ENCODE measurements around the gene COPS7B.

Gene COPS7B

GRCh38 chr2:231820786-231821303 is 34.6 kb downstream of the COPS7B start:
- no peak for TF ChIP-seq CTCF (IDR thresholded peaks at IDR 0.05; ENCODE audit: insufficient read depth, low read length, missing control alignments)
- CTCF ChIA-PET, result interaction anchor here (0.8 to 1.2 kb wide), 3 partner anchors 14 to 106 kb away, joined by 3 to 5 read pairs (median 3); no protein-coding TSS in a partner anchor
- no peak for DNase-seq (ENCODE audit: low read depth, low spot score)
- no peak overlapping the region for H3K4me3 ChIP-seq (ENCODE audit: low read depth, low read length)
- POLR2A ChIA-PET, result interaction anchor here (0.6 kb wide), 1 partner anchor 14 kb away, joined by 3 read pairs; no protein-coding TSS in a partner anchor

- DNase-seq (ENCODE audit: low read depth, low spot score), result no peak
- CTCF ChIA-PET, result no interaction called here
- POLR2A ChIA-PET, result no interaction called here
- H3K4me3 ChIP-seq (ENCODE audit: low read depth, low read length), result no peak overlapping the region
- no peak for TF ChIP-seq CTCF (IDR thresholded peaks at IDR 0.05; ENCODE audit: insufficient read depth, low read length, missing control alignments)
Measured at GRCh38 chr2:231821908-231822307, 35.7 kb downstream of the COPS7B start.

GRCh38 chr2:231853105-231853504 is 66.9 kb downstream of the COPS7B start:
- CTCF ChIA-PET, result interaction anchor here (0.6 to 4.2 kb wide), 22 partner anchors 8 to 680 kb away, joined by 3 to 18 read pairs (median 4); partner anchors contain the start of gene PRSS56
- no peak for DNase-seq (ENCODE audit: low read depth, low spot score)
- POLR2A ChIA-PET, result no interaction called here

GRCh38 chr2:231854616-231855125 is 68.4 kb downstream of the COPS7B start:
- no peak for DNase-seq (ENCODE audit: low read depth, low spot score)
- ChIA-PET CTCF (interaction anchor here (3.0 to 3.4 kb wide), 2 partner anchors 10 to 666 kb away, joined by 11 to 17 read pairs; partner anchors contain the start of gene PRSS56), POLR2A (no interaction called here)
- no peak for TF ChIP-seq CTCF (IDR thresholded peaks at IDR 0.05; ENCODE audit: insufficient read depth, low read length, missing control alignments)
- no peak overlapping the region for H3K4me3 ChIP-seq (ENCODE audit: low read depth, low read length)

More at GRCh38 chr2:231853105-231853504, 66.9 kb downstream of the COPS7B start:
- TF ChIP-seq CTCF (IDR thresholded peaks at IDR 0.05; ENCODE audit: insufficient read depth, low read length, missing control alignments), result no peak
- H3K4me3 ChIP-seq (ENCODE audit: low read depth, low read length), result no peak overlapping the region

- TF ChIP-seq CTCF (IDR thresholded peaks at IDR 0.05; ENCODE audit: insufficient read depth, low read length, missing control alignments), result no peak
- CTCF ChIA-PET, result no interaction called here
- DNase-seq (ENCODE audit: low read depth, low spot score), result no peak
- no peak overlapping the region for H3K4me3 ChIP-seq (ENCODE audit: low read depth, low read length)
- POLR2A ChIA-PET, result no interaction called here
Measured at GRCh38 chr2:231856959-231857358, 70.7 kb downstream of the COPS7B start.

All from AG04449 (cell line).